GM11168 (cell line): Measurements from ENCODE around the gene PDCD4.

Experiments
- in situ Hi-C: fragments of 300-500 bp; cut with MboI; formaldehyde crosslinking; loops from one replicate; pipeline ENCODE4 v1.12.0; 2022; ENCODE audit warnings: low sequenced_read_pairs; ENCODE audit not compliant: unreplicated experiment

Gene PDCD4

GRCh38 chr10:110876000-110876399, 4.3 kb downstream of the PDCD4 start:
- in situ Hi-C loops, result loop anchor here (25.0 kb wide), 1 partner anchor 264 kb away; no protein-coding TSS in a partner anchor

GRCh38 chr10:110876788-110877187, 5.1 kb downstream of the PDCD4 start:
- in situ Hi-C loops, result loop anchor here (25.0 kb wide), 1 partner anchor 264 kb away; no protein-coding TSS in a partner anchor

GRCh38 chr10:110880012-110880411, 8.3 kb downstream of the PDCD4 start:
- in situ Hi-C loops, result loop anchor here (25.0 kb wide), 1 partner anchor 268 kb away; no protein-coding TSS in a partner anchor

- in situ Hi-C loops, result loop anchor here (25.0 kb wide), 1 partner anchor 269 kb away; no protein-coding TSS in a partner anchor
Observed at GRCh38 chr10:110881247-110881646, 9.5 kb downstream of the PDCD4 start.

- in situ Hi-C loops, result loop anchor here (25.0 kb wide), 1 partner anchor 270 kb away; no protein-coding TSS in a partner anchor
Observed at GRCh38 chr10:110881905-110882304, 10.2 kb downstream of the PDCD4 start.

- in situ Hi-C loops, result loop anchor here (25.0 kb wide), 1 partner anchor 272 kb away; no protein-coding TSS in a partner anchor
Observed at GRCh38 chr10:110883924-110884323, 12.2 kb downstream of the PDCD4 start.

- in situ Hi-C loops, result loop anchor here (25.0 kb wide), 1 partner anchor 274 kb away; no protein-coding TSS in a partner anchor
Observed at GRCh38 chr10:110885932-110886674, 14.4 kb downstream of the PDCD4 start.

GRCh38 chr10:110887560-110887959, 15.8 kb downstream of the PDCD4 start:
- in situ Hi-C loops, result loop anchor here (25.0 kb wide), 1 partner anchor 275 kb away; no protein-coding TSS in a partner anchor

- in situ Hi-C loops, result loop anchor here (25.0 kb wide), 1 partner anchor 280 kb away; no protein-coding TSS in a partner anchor
Observed at GRCh38 chr10:110892602-110893288, 21.0 kb downstream of the PDCD4 start.

GRCh38 chr10:110893559-110894179, 21.9 kb downstream of the PDCD4 start:
- in situ Hi-C loops, result loop anchor here (25.0 kb wide), 1 partner anchor 281 kb away; no protein-coding TSS in a partner anchor

GRCh38 chr10:110897184-110897583, 25.5 kb downstream of the PDCD4 start:
- in situ Hi-C loops, result loop anchor here (25.0 kb wide), 1 partner anchor 285 kb away; no protein-coding TSS in a partner anchor

- in situ Hi-C loops, result loop anchor here (25.0 kb wide), 1 partner anchor 286 kb away; no protein-coding TSS in a partner anchor
Observed at GRCh38 chr10:110898391-110898790, 26.7 kb downstream of the PDCD4 start.

- in situ Hi-C loops, result no loop called here
Observed at GRCh38 chr10:110900983-110901382, 29.3 kb downstream of the PDCD4 start.

- in situ Hi-C loops, result no loop called here
Observed at GRCh38 chr10:110901954-110902819, 30.5 kb downstream of the PDCD4 start.

GRCh38 chr10:110903280-110904278, 31.9 kb downstream of the PDCD4 start:
- in situ Hi-C loops, result no loop called here

- in situ Hi-C loops, result no loop called here
Observed at GRCh38 chr10:110910138-110910537, 38.4 kb downstream of the PDCD4 start.

GRCh38 chr10:110912374-110912773, 40.6 kb downstream of the PDCD4 start:
- in situ Hi-C loops, result no loop called here

GRCh38 chr10:110914431-110914830, 42.7 kb downstream of the PDCD4 start:
- in situ Hi-C loops, result no loop called here
